Measurements from ENCODE around the gene ABCC3.

- no peak for TF ChIP-seq POLR2A (IDR thresholded peaks at IDR 0.05)
- peak in 1 of 6 experiments; percentile 10 for TF ChIP-seq CTCF (IDR thresholded peaks at IDR 0.05)
Observed at GRCh38 chr17:50596191-50597037, 38.3 kb upstream of the ABCC3 start.

All from upper lobe of left lung (tissue), 4 donors.